Heart right ventricle (tissue), 16 donors: ENCODE results near the gene FARP2. TPM values are rescaled to one million over a fixed set of nuclear protein-coding genes. Genes with fewer than 3 reads are reported as not detected.
"Not testable (repeated sequence)": the region's sequence is repeated elsewhere in the genome, so short reads cannot be mapped to it uniquely, and the experiment has no call there.

Experiments used
- ATAC-seq, 8 donors: fragments of 200-7000 bp; cut with Tn5 transposase; one replicate each; pipeline ENCODE4 v1.9.1; 2020; ENCODE audit warnings: mild to moderate bottlenecking in 8 of 8, moderate library complexity in 8 of 8, moderate number of reproducible peaks in 1 of 8
- DNase-seq, 2 donors: peaks; one replicate each; pipeline ENCODE4 v3.0.0-alpha.2; 2020
- H3K27ac ChIP-seq, 10 donors: fragments of 200-600 bp; sonication (generic) in 2 of 10; one replicate each; pipeline versions ENCODE4 v1.5.0 to v1.8.0; 2020 to 2022; ENCODE audit warnings: mild to moderate bottlenecking in 3 of 10
- H3K27me3 ChIP-seq, 7 donors: fragments of 200-600 bp; one replicate each; pipeline ENCODE4 v1.8.0; 2021 to 2022; ENCODE audit warnings: mild to moderate bottlenecking in 2 of 7
- H3K36me3 ChIP-seq, 9 donors: fragments of 200-600 bp; sonication (generic) in 1 of 9; one replicate each; pipeline versions ENCODE4 v1.5.0 to v1.8.0; 2020 to 2022; ENCODE audit warnings: mild to moderate bottlenecking in 2 of 9
- H3K4me1 ChIP-seq, 9 donors: fragments of 200-600 bp; sonication (generic) in 1 of 9; one replicate each; pipeline versions ENCODE4 v1.5.0 to v1.8.0; 2020 to 2022; ENCODE audit warnings: mild to moderate bottlenecking in 4 of 9
- H3K4me3 ChIP-seq, 10 donors: fragments of 200-600 bp; sonication (generic) in 2 of 10; one replicate each; pipeline versions ENCODE4 v1.5.0 to v1.8.0; 2020 to 2022; ENCODE audit warnings: mild to moderate bottlenecking in 7 of 10, moderate library complexity in 2 of 10
- H3K9me3 ChIP-seq, 11 donors: fragments of 200-600 bp in 10 of 11; sonication (generic) in 2 of 11; one replicate each; pipeline versions ENCODE4 v1.5.0 to v1.8.0; 2013 to 2022; ENCODE audit warnings: mild to moderate bottlenecking in 2 of 11, control low read depth in 1 of 11, moderate library complexity in 1 of 11
- WGBS, 2 donors: extraction: QIAGEN DNeasy Blood & Tissue Kit; methylation state at CpG; one replicate each; pipeline ENCODE4 v1.1.7; 2013; ENCODE audit warnings: inconsistent platforms in 1 of 2; 5-methylcytosine and 5-hydroxymethylcytosine counted together
- intact Hi-C, 10 donors: fragments of 100-400 bp; cut with DNase I; formaldehyde crosslinking; loops; one replicate each; pipeline versions ENCODE4 v1.11.1 to v1.14.2; 2022
- polyA plus RNA-seq, 2 donors: library from polyadenylated mRNA; stranded (reverse); fragments of 200-250 nt; gene quantifications; one replicate each; pipeline ENCODE4 v1.2.3, GENCODE V29; 2013
- total RNA-seq, 10 donors: library from RNA; stranded (reverse); fragmentation: NEBNext Ultra II Directional in 3 of 10; extraction: Animal tissue kit (Norgen Biotek cat#: 25700) in 3 of 10; gene quantifications; one replicate each; pipeline versions ENCODE4 v1.2.1 to v1.2.4, GENCODE V29; 2021 to 2023
- TF ChIP-seq, protein P1 (sequence below), 9 donors: fragments of 200-600 bp; sonication (generic) in 2 of 9; IDR thresholded peaks; one replicate each; pipeline versions ENCODE4 v1.5.0 to v1.8.0; 2021 to 2022; ENCODE audit warnings: antibody characterized with exemption in 9 of 9, mild to moderate bottlenecking in 5 of 9, moderate library complexity in 1 of 9
- donor health status: Arrhythmogenic right ventricular cardiomyopathy.
- donor health status: ischemic (EF 13 %, LVEDD 7.1; RV severe dilation, severe dysfunction).
- donor health status: healthy with polysubstance abuse.
- donor health status: DM: no; HTN: yes; CAD: no.
- donor health status: DM: no; HTN: no; CAD: no.
- donor health status: ischemic (EF 25% LVEDD 6.9; RV normal size, moderate dysfunction).
- donor health status: ischemic (EF 25% LVEDD 5.7; RV mildly dilated, moderate dysfunction).
- donor health status: healthy.
- donor health status: DM: yes; HTN: yes; CAD: no.
- donor health status: Ischemic cardiomyopathy.
- donor health status: ischemic (EF 35%, LVEDD 5.7; RV mildly dilated, moderate dysfunction).
- donor health status: nonischemic (EF 11% LVEDD 7.7; RV severe dilation, severe dysfunction).
- donor health status: DM: yes; HTN: yes; CAD: no.
- donor health status: PGD.
- donor health status: ischemic (EF 29% LVEDD 5.4; RV normal size, mild dysfunction).
- donor health status: nonischemic (EF 23%, LVEDD 6.1; RV moderate dilation, normal function).

FARP2 gene
- total and polyA plus RNA-seq, 12 donors = 7.1 to 23.6 (median 19.3) TPM

DNA sequence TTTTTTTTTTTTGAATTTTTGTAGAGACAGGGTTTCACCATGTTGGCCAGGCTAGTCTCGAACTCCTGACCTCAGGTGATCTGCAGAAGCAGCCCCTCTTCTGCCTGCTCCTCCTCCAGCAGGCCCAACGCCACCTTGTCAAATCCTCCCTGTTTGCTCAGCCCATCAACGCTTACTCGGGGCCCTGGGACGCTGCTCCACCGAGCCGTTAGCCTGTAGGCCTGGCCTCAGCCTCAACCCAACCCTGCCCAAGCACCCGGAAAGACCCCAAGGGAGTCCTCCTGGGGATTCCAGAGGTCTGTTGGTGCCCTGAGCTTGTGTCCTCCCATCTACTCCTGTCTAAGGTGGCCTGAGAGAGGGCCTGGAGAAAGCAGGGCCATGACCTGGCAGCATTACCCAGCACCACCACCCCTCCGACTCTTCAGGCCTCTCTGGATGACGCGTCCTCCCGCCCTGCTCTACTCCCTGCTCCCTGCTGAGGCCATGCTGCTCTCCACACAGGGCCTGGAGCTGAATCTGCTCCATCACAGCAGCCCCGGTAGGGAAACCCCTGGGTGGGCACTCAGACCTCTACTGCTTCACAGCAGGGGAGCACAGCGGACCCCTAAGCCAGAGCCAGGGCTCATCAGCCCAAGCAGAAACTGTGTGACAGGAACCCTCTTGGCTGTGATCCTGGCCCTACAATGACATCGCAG, 149.1 kb downstream of the FARP2 start:
- Histone ChIP-seq H3K4me1 (peaks cover 23 to 44% (median 35%) of the 10 kb centered on the region in 9 donors), H3K27me3 (no peaks in the 10 kb centered on the region), H3K27ac (peak overlapping the region in 1 of 10 donors; percentile 48), H3K36me3 (peaks cover 0 to 31% (median 3%) of the 10 kb centered on the region in 9 donors), H3K9me3 (no peaks in the 10 kb centered on the region), H3K4me3 (no peak overlapping the region)
- intact Hi-C loops = loop anchor here in 5 of 10 donors (5.0 to 10.0 kb wide), 5 partner anchors 107 to 227 kb away; partner anchors contain the start of genes ATG4B (in 1 of the 5), D2HGDH (in 1 of the 5) and THAP4 (in 1 of the 5)
- DNase-seq = no peak
- 78 to 88% methylated on average over 15 of the region's 15 CpGs for WGBS, 2 donors
- TF ChIP-seq, protein P1, sequence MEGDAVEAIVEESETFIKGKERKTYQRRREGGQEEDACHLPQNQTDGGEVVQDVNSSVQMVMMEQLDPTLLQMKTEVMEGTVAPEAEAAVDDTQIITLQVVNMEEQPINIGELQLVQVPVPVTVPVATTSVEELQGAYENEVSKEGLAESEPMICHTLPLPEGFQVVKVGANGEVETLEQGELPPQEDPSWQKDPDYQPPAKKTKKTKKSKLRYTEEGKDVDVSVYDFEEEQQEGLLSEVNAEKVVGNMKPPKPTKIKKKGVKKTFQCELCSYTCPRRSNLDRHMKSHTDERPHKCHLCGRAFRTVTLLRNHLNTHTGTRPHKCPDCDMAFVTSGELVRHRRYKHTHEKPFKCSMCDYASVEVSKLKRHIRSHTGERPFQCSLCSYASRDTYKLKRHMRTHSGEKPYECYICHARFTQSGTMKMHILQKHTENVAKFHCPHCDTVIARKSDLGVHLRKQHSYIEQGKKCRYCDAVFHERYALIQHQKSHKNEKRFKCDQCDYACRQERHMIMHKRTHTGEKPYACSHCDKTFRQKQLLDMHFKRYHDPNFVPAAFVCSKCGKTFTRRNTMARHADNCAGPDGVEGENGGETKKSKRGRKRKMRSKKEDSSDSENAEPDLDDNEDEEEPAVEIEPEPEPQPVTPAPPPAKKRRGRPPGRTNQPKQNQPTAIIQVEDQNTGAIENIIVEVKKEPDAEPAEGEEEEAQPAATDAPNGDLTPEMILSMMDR (IDR thresholded peaks at IDR 0.05) = no peak
- no peak for ATAC-seq

DNA sequence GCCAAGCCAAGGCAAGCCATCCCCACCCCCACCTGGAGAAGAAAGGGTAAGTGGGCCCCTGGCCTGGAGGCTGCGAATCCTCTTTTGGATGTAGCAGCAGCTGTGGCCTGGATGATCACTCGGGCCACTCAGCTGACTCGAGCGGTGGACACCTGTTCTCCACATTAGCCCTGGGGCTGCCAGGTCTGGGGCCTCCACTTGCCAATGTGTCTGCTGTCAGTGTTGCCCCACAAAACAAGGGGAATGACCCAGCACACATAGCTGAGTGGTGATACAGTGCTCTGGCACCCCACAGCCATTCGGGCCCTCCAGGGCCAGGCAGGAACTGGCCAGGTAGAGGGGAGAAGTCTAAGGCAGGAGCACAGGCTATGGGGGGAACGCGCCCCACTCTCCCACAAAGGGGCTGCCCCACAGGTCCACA, 149.7 kb downstream of the FARP2 start:
- H3K4me1 ChIP-seq = peaks cover 23 to 44% (median 35%) of the 10 kb centered on the region in 9 donors
- peaks cover 0 to 25% (median 3%) of the 10 kb centered on the region in 9 donors for H3K36me3 ChIP-seq
- intact Hi-C loops = loop anchor here in 5 of 10 donors (5.0 to 10.0 kb wide), 5 partner anchors 107 to 227 kb away; partner anchors contain the start of genes ATG4B (in 1 of the 5), D2HGDH (in 1 of the 5) and THAP4 (in 1 of the 5)
- DNase-seq (no peak), ATAC-seq (no peak)
- no peaks in the 10 kb centered on the region for H3K27me3 ChIP-seq
- H3K9me3 ChIP-seq = no peaks in the 10 kb centered on the region
- peak overlapping the region in 1 of 10 donors; percentile 48 for H3K27ac ChIP-seq
- H3K4me3 ChIP-seq = peak overlapping the region in 1 of 10 donors; percentile 89
- WGBS, 2 donors = 76 to 83% methylated on average over 7 of the region's 7 CpGs
- TF ChIP-seq, protein P1 (IDR thresholded peaks at IDR 0.05) = no peak

- 96% methylated on average over 11 of the region's 11 CpGs for WGBS, 2 donors
Measured at GRCh38 chr2:241506317-241506716, 150.2 kb downstream of the FARP2 start.

GRCh38 chr2:241506793-241507429, 150.8 kb downstream of the FARP2 start:
- WGBS, 2 donors = 30 to 42% methylated on average over 19 of the region's 19 CpGs
- peaks cover 23 to 44% (median 35%) of the 10 kb centered on the region in 9 donors for H3K4me1 ChIP-seq
- H3K36me3 ChIP-seq = peaks cover 0 to 15% (median 0%) of the 10 kb centered on the region in 9 donors
- TF ChIP-seq, protein P1 (IDR thresholded peaks at IDR 0.05) = no peak
- DNase-seq (no peak), ATAC-seq (peak in 2 of 8 donors; percentile 11 to 33)
- H3K9me3 ChIP-seq = no peaks in the 10 kb centered on the region
- no peaks in the 10 kb centered on the region for H3K27me3 ChIP-seq
- peak overlapping the region; percentile 75 to 98 (median 90) for H3K4me3 ChIP-seq
- peak overlapping the region in 9 of 10 donors; percentile 81 to 94 (median 88) for H3K27ac ChIP-seq
- intact Hi-C loops = loop anchor here in 5 of 10 donors (5.0 to 10.0 kb wide), 5 partner anchors 105 to 225 kb away; partner anchors contain the start of genes ATG4B (in 1 of the 5), D2HGDH (in 1 of the 5) and THAP4 (in 1 of the 5)

More at GRCh38 chr2:241506317-241506716, 150.2 kb downstream of the FARP2 start:
- Histone ChIP-seq H3K4me3 (peak overlapping the region in 4 of 10 donors; percentile 80 to 91 (median 88)), H3K4me1 (peaks cover 23 to 44% (median 35%) of the 10 kb centered on the region in 9 donors), H3K36me3 (peaks cover 0 to 20% (median 2%) of the 10 kb centered on the region in 9 donors), H3K27ac (peak overlapping the region in 3 of 10 donors; percentile 48 to 94 (median 84))
- not testable (repeated sequence) for H3K27me3 ChIP-seq, H3K9me3 ChIP-seq, ATAC-seq, DNase-seq
- intact Hi-C loops = loop anchor here in 5 of 10 donors (5.0 to 10.0 kb wide), 5 partner anchors 106 to 226 kb away; partner anchors contain the start of genes ATG4B (in 1 of the 5), D2HGDH (in 1 of the 5) and THAP4 (in 1 of the 5)
